ENCODE results near the gene P4HA2.

Gene P4HA2

GRCh38 chr5:132272311-132273210 is 44.9 kb upstream of the P4HA2 start:
- Mint-ChIP-seq H3K4me1 (peaks cover 55% of the 10 kb centered on the region), H3K9me3 (no peaks in the 10 kb centered on the region), H3K4me3 (peak overlapping the region in 1 of 3 experiments; percentile 7), H3K36me3 (ENCODE audit: low read depth) (peaks cover 24% of the 10 kb centered on the region), H3K27me3 (ENCODE audit: low read depth) (no peaks in the 10 kb centered on the region), H3K27ac (peak overlapping the region; percentile 84 to 93 (median 88))
- peak; percentile 77 to 81 (median 79) for TF ChIP-seq CTCF (IDR thresholded peaks at IDR 0.05; ENCODE audit: unreplicated experiment in 3 of 3)

- Mint-ChIP-seq H3K27ac (peak overlapping the region in 1 of 3 experiments; percentile 88), H3K4me3 (no peak overlapping the region), H3K36me3 (ENCODE audit: low read depth) (peaks cover 33% of the 10 kb centered on the region), H3K4me1 (peaks cover 58% of the 10 kb centered on the region), H3K9me3 (no peaks in the 10 kb centered on the region), H3K27me3 (ENCODE audit: low read depth) (no peaks in the 10 kb centered on the region)
- TF ChIP-seq CTCF (IDR thresholded peaks at IDR 0.05; ENCODE audit: unreplicated experiment in 3 of 3) = no peak
Measured at GRCh38 chr5:132271251-132272246, 43.9 kb upstream of the P4HA2 start.

GRCh38 chr5:132270706-132271105 is 43.1 kb upstream of the P4HA2 start:
- peaks cover 65% of the 10 kb centered on the region for H3K4me1 Mint-ChIP-seq
- H3K27ac Mint-ChIP-seq = peak overlapping the region in 2 of 3 experiments; percentile 62 to 68
- no peak for TF ChIP-seq CTCF (IDR thresholded peaks at IDR 0.05; ENCODE audit: unreplicated experiment in 3 of 3)
- no peaks in the 10 kb centered on the region for H3K27me3 Mint-ChIP-seq (ENCODE audit: low read depth)
- no peaks in the 10 kb centered on the region for H3K9me3 Mint-ChIP-seq
- no peak overlapping the region for H3K4me3 Mint-ChIP-seq
- H3K36me3 Mint-ChIP-seq (ENCODE audit: low read depth) = peaks cover 35% of the 10 kb centered on the region

- Mint-ChIP-seq H3K9me3 (no peaks in the 10 kb centered on the region), H3K4me1 (peaks cover 67% of the 10 kb centered on the region), H3K27ac (peak overlapping the region in 2 of 3 experiments; percentile 62 to 68), H3K36me3 (ENCODE audit: low read depth) (peaks cover 30% of the 10 kb centered on the region), H3K27me3 (ENCODE audit: low read depth) (no peaks in the 10 kb centered on the region), H3K4me3 (no peak overlapping the region)
- no peak for TF ChIP-seq CTCF (IDR thresholded peaks at IDR 0.05; ENCODE audit: unreplicated experiment in 3 of 3)
Measured at GRCh38 chr5:132270335-132270665, 42.6 kb upstream of the P4HA2 start.

GRCh38 chr5:132269635-132270334 is 42.1 kb upstream of the P4HA2 start:
- Mint-ChIP-seq H3K27me3 (ENCODE audit: low read depth) (no peaks in the 10 kb centered on the region), H3K27ac (peak overlapping the region; percentile 32 to 62 (median 47)), H3K4me3 (no peak overlapping the region), H3K4me1 (peaks cover 69% of the 10 kb centered on the region), H3K9me3 (no peaks in the 10 kb centered on the region), H3K36me3 (ENCODE audit: low read depth) (peaks cover 29% of the 10 kb centered on the region)
- TF ChIP-seq CTCF (IDR thresholded peaks at IDR 0.05; ENCODE audit: unreplicated experiment in 3 of 3) = no peak

All from nephron (organoid).